Stimulated activated CD4-positive, alpha-beta T cell treated with anti-CD3 and anti-CD28 coated beads, Interleukin-1b, Interleukin-23, amount 100 ng/mL, for 48 hours (primary cell): ENCODE data around the gene MEX3D.
"Not testable (repeated sequence)": the region's sequence is repeated elsewhere in the genome, so short reads cannot be mapped to it uniquely, and the experiment has no call there.

Source experiments
- DNase-seq: peaks from one replicate; pipeline ENCODE4 v3.0.0-alpha.2; 2020

Gene MEX3D

GRCh38 chr19:1533510-1534150, 34.5 kb downstream of the MEX3D start:
- DNase-seq = no peak

- DNase-seq = no peak
Observed at GRCh38 chr19:1532003-1532402, 36.1 kb downstream of the MEX3D start.

GRCh38 chr19:1531587-1531986, 36.5 kb downstream of the MEX3D start:
- DNase-seq = no peak

GRCh38 chr19:1530856-1531255, 37.3 kb downstream of the MEX3D start:
- DNase-seq = not testable (repeated sequence)

GRCh38 chr19:1529430-1529816, 38.7 kb downstream of the MEX3D start:
- DNase-seq = no peak

- no peak for DNase-seq
Observed at GRCh38 chr19:1528596-1529429, 39.3 kb downstream of the MEX3D start.

GRCh38 chr19:1527650-1528309, 40.3 kb downstream of the MEX3D start:
- DNase-seq = no peak

GRCh38 chr19:1526979-1527649, 41.0 kb downstream of the MEX3D start:
- no peak for DNase-seq

GRCh38 chr19:1526066-1526778, 41.9 kb downstream of the MEX3D start:
- DNase-seq = no peak

- DNase-seq = no peak
Observed at GRCh38 chr19:1525343-1525742, 42.8 kb downstream of the MEX3D start.

GRCh38 chr19:1524972-1525325, 43.2 kb downstream of the MEX3D start:
- DNase-seq = no peak

GRCh38 chr19:1524287-1524971, 43.7 kb downstream of the MEX3D start:
- DNase-seq = no peak

GRCh38 chr19:1523412-1524286, 44.5 kb downstream of the MEX3D start, which contains the start of gene PLK5:
PLK5 (plus strand) TSS chr19:1524077; CDS start chr19:1526997, 2,920 bp downstream.
- no peak for DNase-seq

GRCh38 chr19:1522838-1523237, 45.3 kb downstream of the MEX3D start:
- DNase-seq = no peak

- no peak for DNase-seq
Observed at GRCh38 chr19:1522061-1522460, 46.1 kb downstream of the MEX3D start.

- no peak for DNase-seq
Observed at GRCh38 chr19:1521636-1522035, 46.5 kb downstream of the MEX3D start.

- DNase-seq = no peak
Observed at GRCh38 chr19:1520203-1520780, 47.8 kb downstream of the MEX3D start.

- DNase-seq = not testable (repeated sequence)
Observed at GRCh38 chr19:1519802-1520201, 48.3 kb downstream of the MEX3D start.

GRCh38 chr19:1518471-1518870, 49.7 kb downstream of the MEX3D start:
- no peak for DNase-seq

- DNase-seq = no peak
Observed at GRCh38 chr19:1516395-1516753, 51.8 kb downstream of the MEX3D start.
